HFF-Myc (cell line): ENCODE measurements around the gene SHD.
"Not testable (repeated sequence)": the region's sequence is repeated elsewhere in the genome, so short reads cannot be mapped to it uniquely, and the experiment has no call there.

Experiments used
- DNase-seq: peaks from one replicate; pipeline ENCODE4 v3.0.0-alpha.2; 2011; ENCODE audit warnings: low read depth; ENCODE audit errors: extremely low read depth
- H3K4me3 ChIP-seq: replicated peaks from 2 replicates; pipeline ENCODE4 v1.5.1; 2011; ENCODE audit warnings: low read depth, mild to moderate bottlenecking, control low read depth, low read length
- CTCF ChIP-seq: IDR thresholded peaks from 2 replicates; pipeline ENCODE4 v1.5.1; 2012; ENCODE audit warnings: mild to moderate bottlenecking, low read depth, low read length, control low read depth; ENCODE audit errors: missing control alignments

The SHD gene

GRCh38 chr19:4272894-4273293, 6.2 kb upstream of the SHD start:
- no peak overlapping the region for H3K4me3 ChIP-seq
- DNase-seq: no peak
- no peak for TF ChIP-seq CTCF

GRCh38 chr19:4274321-4274686, 4.8 kb upstream of the SHD start:
- not testable (repeated sequence) for DNase-seq

GRCh38 chr19:4277191-4277696, 1.8 kb upstream of the SHD start:
- no peak for DNase-seq
- no peak for TF ChIP-seq CTCF
- H3K4me3 ChIP-seq: no peak overlapping the region

More at GRCh38 chr19:4274321-4274686, 4.8 kb upstream of the SHD start:
- H3K4me3 ChIP-seq: not testable (repeated sequence)

GRCh38 chr19:4278010-4278409, 1.1 kb upstream of the SHD start:
- no peak overlapping the region for H3K4me3 ChIP-seq
- TF ChIP-seq CTCF: no peak
- DNase-seq: no peak

GRCh38 chr19:4279267-4279529, 132 bp downstream of the SHD start:
- DNase-seq: no peak
- TF ChIP-seq CTCF: no peak
- H3K4me3 ChIP-seq: no peak overlapping the region

GRCh38 chr19:4279530-4280422, 710 bp downstream of the SHD start:
- no peak overlapping the region for H3K4me3 ChIP-seq
- DNase-seq: no peak
- no peak for TF ChIP-seq CTCF

GRCh38 chr19:4284176-4284958, 5.3 kb downstream of the SHD start:
- TF ChIP-seq CTCF: no peak
- H3K4me3 ChIP-seq: no peak overlapping the region
- no peak for DNase-seq
